Skeletal muscle satellite cell (primary cell): ENCODE measurements around the gene LRRC9.
A peak's percentile ranks its signal among the peaks of the same experiment; 100 is the strongest.

Source experiments
- H3K27me3 ChIP-seq: 2 replicates; pipeline ENCODE4 v1.7.0; 2013; ENCODE audit warnings: low read length; ENCODE audit not compliant: control insufficient read depth, insufficient read depth
- H3K36me3 ChIP-seq: 2 replicates; pipeline ENCODE4 v1.7.0; 2013; ENCODE audit warnings: mild to moderate bottlenecking, control low read depth, low read length; ENCODE audit not compliant: insufficient read depth
- H3K4me1 ChIP-seq: 2 replicates; pipeline ENCODE4 v1.7.0; 2013; ENCODE audit warnings: low read length; ENCODE audit not compliant: control insufficient read depth, insufficient read depth
- H3K4me2 ChIP-seq: 2 replicates; pipeline ENCODE4 v1.7.0; 2013; ENCODE audit warnings: mild to moderate bottlenecking, low read length
- H3K4me3 ChIP-seq: 2 replicates; pipeline ENCODE4 v1.7.0; 2013; ENCODE audit warnings: low read length
- H3K9ac ChIP-seq: 2 replicates; pipeline ENCODE4 v1.7.0; 2013; ENCODE audit warnings: mild to moderate bottlenecking, low read depth, low read length, moderate library complexity
- H3K9me3 ChIP-seq: replicated peaks from 2 replicates; pipeline ENCODE4 v1.7.0; 2013; ENCODE audit warnings: mild to moderate bottlenecking, control low read depth, low read length

The LRRC9 gene

GRCh38 chr14:59959668-59960067 lies 39.7 kb downstream of the LRRC9 start:
- H3K4me1 ChIP-seq: peaks cover 7% of the 10 kb centered on the region
- no peaks in the 10 kb centered on the region for H3K9me3 ChIP-seq
- H3K36me3 ChIP-seq: no peaks in the 10 kb centered on the region
- no peak overlapping the region for H3K4me2 ChIP-seq
- no peak overlapping the region for H3K9ac ChIP-seq
- H3K27me3 ChIP-seq: no peaks in the 10 kb centered on the region
- H3K4me3 ChIP-seq: no peak overlapping the region

DNA sequence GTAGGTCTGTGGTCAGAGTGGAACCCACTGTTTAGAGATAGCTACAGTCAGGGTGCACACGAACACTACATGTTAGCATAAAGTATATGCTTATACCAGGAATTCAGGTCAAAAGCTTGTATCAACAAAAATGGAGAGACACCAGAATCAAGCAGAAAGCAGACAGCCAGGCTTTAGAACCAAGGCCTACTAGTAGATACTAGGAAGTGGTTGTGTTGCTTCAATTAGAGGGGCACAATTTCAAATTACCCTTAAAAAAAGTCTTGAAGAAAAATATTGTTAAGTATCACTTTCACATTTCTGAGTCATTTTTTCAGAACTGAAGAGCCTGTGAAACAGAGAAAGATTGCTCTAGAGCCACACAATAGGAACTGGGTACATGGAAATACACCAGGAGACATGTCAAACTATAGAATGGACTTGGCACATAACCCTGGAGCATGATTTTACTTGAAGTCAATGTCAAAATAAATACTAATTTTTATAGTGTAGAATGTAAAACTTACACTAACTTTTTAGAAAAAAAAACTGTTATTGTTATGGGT lies 41.6 kb downstream of the LRRC9 start:
- H3K9me3 ChIP-seq: no peaks in the 10 kb centered on the region
- H3K36me3 ChIP-seq: no peaks in the 10 kb centered on the region
- no peak overlapping the region for H3K4me3 ChIP-seq
- H3K4me1 ChIP-seq: peaks cover 10% of the 10 kb centered on the region
- no peaks in the 10 kb centered on the region for H3K27me3 ChIP-seq
- no peak overlapping the region for H3K4me2 ChIP-seq
- H3K9ac ChIP-seq: no peak overlapping the region

- Histone ChIP-seq H3K27me3 (no peaks in the 10 kb centered on the region), H3K4me2 (peak overlapping the region; percentile 19), H3K9me3 (no peaks in the 10 kb centered on the region), H3K4me1 (peaks cover 15% of the 10 kb centered on the region), H3K9ac (no peak overlapping the region), H3K36me3 (no peaks in the 10 kb centered on the region), H3K4me3 (no peak overlapping the region)
Measured at GRCh38 chr14:59964251-59965007, 44.5 kb downstream of the LRRC9 start.

- Histone ChIP-seq H3K27me3 (no peaks in the 10 kb centered on the region), H3K4me2 (peak overlapping the region; percentile 13), H3K4me3 (no peak overlapping the region), H3K4me1 (peaks cover 14% of the 10 kb centered on the region), H3K9ac (no peak overlapping the region), H3K36me3 (no peaks in the 10 kb centered on the region), H3K9me3 (no peaks in the 10 kb centered on the region)
Measured at GRCh38 chr14:59969319-59969718, 49.4 kb downstream of the LRRC9 start.

GRCh38 chr14:59981564-59981963 lies 61.6 kb downstream of the LRRC9 start:
- Histone ChIP-seq H3K9me3 (no peaks in the 10 kb centered on the region), H3K9ac (no peak overlapping the region), H3K4me2 (no peak overlapping the region), H3K36me3 (no peaks in the 10 kb centered on the region), H3K4me3 (no peak overlapping the region), H3K4me1 (no peaks in the 10 kb centered on the region), H3K27me3 (no peaks in the 10 kb centered on the region)

GRCh38 chr14:59983048-59983447 lies 63.1 kb downstream of the LRRC9 start:
- no peak overlapping the region for H3K4me2 ChIP-seq
- no peaks in the 10 kb centered on the region for H3K9me3 ChIP-seq
- H3K4me1 ChIP-seq: no peaks in the 10 kb centered on the region
- H3K36me3 ChIP-seq: no peaks in the 10 kb centered on the region
- no peak overlapping the region for H3K4me3 ChIP-seq
- no peaks in the 10 kb centered on the region for H3K27me3 ChIP-seq
- no peak overlapping the region for H3K9ac ChIP-seq

GRCh38 chr14:59986556-59987059 lies 66.7 kb downstream of the LRRC9 start:
- Histone ChIP-seq H3K4me1 (no peaks in the 10 kb centered on the region), H3K4me3 (no peak overlapping the region), H3K9ac (no peak overlapping the region)

DNA sequence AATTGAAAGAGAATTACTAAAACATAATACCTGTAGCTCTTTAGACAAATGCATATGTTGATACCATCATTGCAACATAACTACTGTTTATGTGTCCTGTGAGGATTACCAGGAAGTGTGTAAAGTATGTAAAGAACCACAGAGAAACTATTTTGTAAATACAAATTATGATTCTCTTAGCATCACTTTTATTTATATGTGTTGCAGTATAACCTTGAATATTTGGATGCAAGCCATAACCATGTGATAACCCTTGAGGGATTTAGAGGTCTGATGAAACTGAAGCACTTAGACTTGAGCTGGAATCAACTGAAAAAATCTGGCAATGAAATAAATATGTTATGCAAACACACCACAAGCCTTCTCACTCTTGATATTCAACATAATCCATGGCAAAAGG lies 77.5 kb downstream of the LRRC9 start:
- no peak overlapping the region for H3K9ac ChIP-seq
- no peak overlapping the region for H3K4me3 ChIP-seq
- no peaks in the 10 kb centered on the region for H3K36me3 ChIP-seq
- peaks cover 12% of the 10 kb centered on the region for H3K4me1 ChIP-seq
- H3K9me3 ChIP-seq: no peaks in the 10 kb centered on the region
- H3K4me2 ChIP-seq: peak overlapping the region; percentile 31
- H3K27me3 ChIP-seq: no peaks in the 10 kb centered on the region

More at GRCh38 chr14:59986556-59987059, 66.7 kb downstream of the LRRC9 start:
- H3K9me3 ChIP-seq: no peaks in the 10 kb centered on the region
- no peak overlapping the region for H3K4me2 ChIP-seq
- H3K27me3 ChIP-seq: no peaks in the 10 kb centered on the region
- no peaks in the 10 kb centered on the region for H3K36me3 ChIP-seq

- Histone ChIP-seq H3K4me1 (peaks cover 12% of the 10 kb centered on the region), H3K27me3 (no peaks in the 10 kb centered on the region), H3K4me3 (no peak overlapping the region), H3K9ac (no peak overlapping the region), H3K9me3 (no peaks in the 10 kb centered on the region), H3K36me3 (no peaks in the 10 kb centered on the region), H3K4me2 (peak overlapping the region; percentile 31)
Measured at GRCh38 chr14:59997966-59998365, 78.0 kb downstream of the LRRC9 start.

DNA sequence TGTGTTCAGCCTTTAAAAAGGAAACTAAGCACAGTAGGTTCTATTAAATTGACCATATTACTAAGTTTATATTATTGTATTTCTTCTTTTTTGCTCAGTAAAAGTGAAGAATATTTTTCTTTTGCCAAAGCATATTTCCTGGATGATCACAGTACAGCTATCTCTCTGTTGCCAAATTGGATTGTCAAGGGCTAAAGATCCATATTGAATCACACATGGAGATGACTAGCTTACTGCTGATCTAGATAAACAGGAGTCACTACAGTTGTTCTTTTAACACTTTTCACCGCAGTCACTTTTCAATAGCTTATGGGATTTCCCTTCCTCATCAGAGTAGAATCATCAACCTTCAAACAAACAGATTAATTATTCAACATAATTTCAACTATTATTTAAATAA lies 78.6 kb downstream of the LRRC9 start:
- Histone ChIP-seq H3K9me3 (no peaks in the 10 kb centered on the region), H3K9ac (no peak overlapping the region), H3K4me3 (no peak overlapping the region), H3K4me2 (no peak overlapping the region), H3K4me1 (peaks cover 12% of the 10 kb centered on the region), H3K36me3 (no peaks in the 10 kb centered on the region), H3K27me3 (no peaks in the 10 kb centered on the region)

GRCh38 chr14:60002819-60003492 lies 83.0 kb downstream of the LRRC9 start:
- no peaks in the 10 kb centered on the region for H3K27me3 ChIP-seq
- no peak overlapping the region for H3K9ac ChIP-seq
- H3K4me1 ChIP-seq: peaks cover 5% of the 10 kb centered on the region
- H3K4me2 ChIP-seq: no peak overlapping the region
- H3K9me3 ChIP-seq: no peaks in the 10 kb centered on the region
- no peak overlapping the region for H3K4me3 ChIP-seq
- no peaks in the 10 kb centered on the region for H3K36me3 ChIP-seq
